Measurements from ENCODE around the gene TNFSF13B.

TNFSF13B gene

DNA sequence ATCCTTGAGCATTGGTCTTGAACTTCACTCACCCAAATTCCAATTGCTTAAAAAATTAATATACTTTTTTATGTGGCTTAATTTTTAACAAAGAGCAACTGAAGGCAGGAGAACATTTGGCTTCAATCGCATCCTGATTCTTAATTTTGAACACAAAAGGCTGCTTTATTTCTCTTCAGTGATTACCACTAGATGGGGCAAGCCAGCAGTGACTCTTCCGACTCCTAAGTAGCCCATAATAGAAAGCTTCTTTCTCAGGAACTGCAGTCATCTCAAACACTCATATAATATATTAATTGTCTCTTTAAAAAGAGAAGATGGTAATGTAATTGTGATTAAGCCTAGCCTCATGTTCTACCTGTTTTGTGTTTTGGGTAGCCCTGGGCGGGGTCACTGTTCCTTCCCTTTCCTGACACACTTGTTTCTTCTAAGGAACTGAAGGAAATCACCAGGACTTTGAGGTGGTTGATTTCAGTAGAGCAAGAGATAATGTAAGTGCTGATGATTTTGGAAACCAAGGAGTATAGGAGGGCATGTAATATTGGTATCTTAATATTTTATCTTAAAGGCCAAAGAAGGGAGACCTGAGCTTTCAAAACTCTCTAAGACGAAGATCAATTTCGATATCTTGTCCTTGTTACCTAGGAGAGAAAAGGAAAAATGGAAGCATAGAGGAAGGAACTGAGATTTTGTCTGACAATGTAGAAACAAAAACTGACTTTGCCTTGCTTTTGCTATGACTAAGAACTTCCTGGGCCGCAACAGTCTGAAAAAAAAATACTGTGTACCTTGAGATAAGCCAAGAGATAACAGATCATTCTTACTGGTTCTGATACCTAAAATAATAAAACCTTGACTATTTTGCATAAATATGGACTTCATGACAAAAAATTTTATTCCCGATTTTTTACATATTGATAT, 73.1 kb downstream of the TNFSF13B start:
- no peak overlapping the region for H3K4me3 ChIP-seq (ENCODE audit: low read depth, low read length)

DNA sequence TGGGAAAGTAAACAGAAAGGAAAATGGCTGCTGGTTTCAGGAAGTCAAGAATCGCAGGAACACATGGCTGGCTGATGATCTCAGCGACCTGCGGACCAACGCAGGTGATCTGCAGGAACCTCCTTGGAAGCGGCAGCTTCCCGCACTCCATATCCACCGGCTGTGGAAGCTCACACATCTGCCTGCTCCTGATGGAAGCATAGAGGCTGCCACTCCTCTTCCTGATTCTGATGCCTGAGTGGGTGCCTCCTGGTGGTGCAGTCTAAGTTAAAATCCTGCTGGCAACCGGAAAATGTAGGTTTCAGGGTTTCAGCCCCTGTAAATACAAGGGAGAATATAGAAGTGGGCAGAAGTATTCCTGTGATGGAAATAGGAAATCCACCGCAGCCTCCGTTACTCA, 75.5 kb downstream of the TNFSF13B start:
- H3K4me3 ChIP-seq (ENCODE audit: low read depth, low read length), result no peak overlapping the region

DNA sequence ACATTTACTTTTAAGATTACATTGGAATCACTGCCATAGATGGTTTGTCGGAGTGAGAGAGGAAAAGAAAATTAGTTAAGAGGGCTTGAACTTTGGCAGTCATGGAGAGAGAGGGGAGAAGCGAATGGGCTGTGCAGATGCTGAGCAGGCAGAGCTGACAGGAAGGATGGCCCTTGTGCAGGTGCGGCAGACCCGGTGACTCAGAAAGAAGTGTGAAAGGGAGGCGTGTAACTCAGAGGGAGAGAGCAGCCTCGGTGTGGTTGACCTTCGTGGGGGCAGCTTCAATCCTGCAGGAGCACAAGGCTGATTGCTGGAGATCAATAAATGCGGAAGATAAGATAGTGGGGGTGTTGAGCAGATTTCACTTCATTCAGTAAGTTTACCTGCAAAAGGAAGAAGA, 76.9 kb downstream of the TNFSF13B start:
- H3K4me3 ChIP-seq (ENCODE audit: low read depth, low read length), result no peak overlapping the region

DNA sequence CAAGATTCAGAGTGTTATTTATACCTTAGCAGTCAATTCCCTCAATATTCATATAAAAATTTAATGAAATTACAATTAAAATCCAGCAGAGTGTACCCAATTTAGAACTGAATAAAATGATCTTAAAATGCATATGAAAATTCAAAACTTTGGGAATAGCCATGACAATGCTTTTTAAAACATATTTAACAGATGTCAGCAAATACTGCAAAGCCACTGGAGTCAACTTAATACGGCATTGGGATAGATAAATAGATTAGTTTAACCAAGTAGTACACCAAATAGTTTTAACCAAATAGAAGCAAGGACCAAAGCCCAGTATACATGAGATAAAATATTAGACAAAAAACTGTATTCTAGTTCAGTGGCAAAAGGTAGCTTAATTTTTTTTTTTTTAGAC, 79.8 kb downstream of the TNFSF13B start:
- no peak overlapping the region for H3K4me3 ChIP-seq (ENCODE audit: low read depth, low read length)

DNA sequence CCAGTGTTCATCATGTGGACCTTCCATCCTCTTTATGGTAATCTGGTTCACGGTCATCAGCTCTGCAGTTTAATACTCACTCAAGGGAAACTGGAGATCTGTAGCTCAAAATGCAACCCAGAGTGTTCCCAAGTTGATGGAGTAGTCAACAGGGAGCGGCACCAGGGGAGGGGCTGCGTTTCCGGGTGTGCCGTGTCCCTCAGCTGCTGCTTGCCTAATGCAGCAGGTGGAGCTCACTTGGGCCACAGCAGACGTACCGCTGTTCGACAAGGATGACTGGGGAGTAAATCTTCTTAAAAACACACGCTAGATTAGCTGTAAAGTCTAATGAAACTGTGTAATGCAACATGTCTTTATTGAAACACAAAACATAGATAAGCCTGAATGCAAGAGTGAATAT, 81.1 kb downstream of the TNFSF13B start:
- no peak overlapping the region for H3K4me3 ChIP-seq (ENCODE audit: low read depth, low read length)

- no peak overlapping the region for H3K4me3 ChIP-seq (ENCODE audit: low read depth, low read length)
Measured at GRCh38 chr13:108352599-108352998, 83.1 kb downstream of the TNFSF13B start.

DNA sequence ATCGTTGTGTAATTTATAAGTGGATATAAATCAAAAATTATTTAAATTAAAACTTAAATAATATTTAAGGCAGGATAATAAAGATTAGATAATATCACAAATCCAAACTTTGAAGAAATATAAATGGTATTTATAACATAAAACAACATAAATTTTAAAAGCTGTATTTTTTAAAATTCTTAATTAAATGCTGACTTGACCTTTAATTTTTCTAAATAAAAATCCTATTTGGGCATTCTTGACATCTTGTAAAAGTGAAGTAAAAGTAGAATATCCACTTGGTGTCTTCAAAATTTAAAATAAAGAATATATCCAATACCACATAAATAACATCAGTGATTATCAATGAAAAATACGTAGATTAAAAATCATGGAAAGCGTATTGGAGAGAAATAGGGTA, 87.7 kb downstream of the TNFSF13B start:
- H3K4me3 ChIP-seq (ENCODE audit: low read depth, low read length), result no peak overlapping the region
